WTC11 (cell line): ENCODE measurements around the gene FAM32A. TPM values are rescaled to one million over a fixed set of nuclear protein-coding genes. Genes with fewer than 3 reads are reported as not detected.

Source experiments
- ATAC-seq: fragments of 200-7000 bp; cut with Tn5 transposase; 2 replicates; pipeline ENCODE4 v1.10.0; 2021; ENCODE audit warnings: mild to moderate bottlenecking, moderate library complexity
- CTCF ChIA-PET: fragments of 300-600 bp; sonication (Branson Sonifier 250); formaldehyde crosslinking; loops from one replicate; lab custom pipeline; 2021; ENCODE audit warnings: antibody characterized with exemption; lab: Charles Lee
- POLR2A ChIA-PET: fragments of 350-600 bp; sonication (Branson Sonifier 250); formaldehyde crosslinking; loops from one replicate; lab custom pipeline; 2021; ENCODE audit warnings: antibody characterized with exemption; lab: Charles Lee
- DNase-seq: peaks from one replicate; pipeline ENCODE4 v3.0.0; 2021; ENCODE audit warnings: low spot score
- H3K27ac Mint-ChIP-seq: 2 replicates; pipeline ENCODE4 v1.8.0; 2021; ENCODE audit warnings: mixed read lengths
- H3K27me3 Mint-ChIP-seq: 2 replicates; pipeline ENCODE4 v1.8.0; 2021; ENCODE audit warnings: low read depth, mild to moderate bottlenecking, moderate library complexity, mixed read lengths
- H3K36me3 Mint-ChIP-seq: 2 replicates; pipeline ENCODE4 v1.8.0; 2021; ENCODE audit warnings: mixed read lengths
- H3K4me1 Mint-ChIP-seq: 2 replicates; pipeline ENCODE4 v1.8.0; 2022; ENCODE audit warnings: mixed read lengths
- H3K4me3 Mint-ChIP-seq: 2 replicates; pipeline ENCODE4 v1.8.0; 2021; ENCODE audit warnings: mild to moderate bottlenecking, moderate library complexity, mixed read lengths
- H3K9me3 Mint-ChIP-seq: 2 replicates; pipeline ENCODE4 v1.8.0; 2021; ENCODE audit warnings: mixed read lengths
- CBFB ChIP-seq: sonication (generic); formaldehyde crosslinking; IDR thresholded peaks from 2 replicates; pipeline ENCODE4 v1.8.1; 2022; ENCODE audit warnings: mild to moderate bottlenecking, low read depth, missing genetic modification reagents
- EMX1 ChIP-seq: fragments of 250-450 bp; sonication (Bioruptor Pico); IDR thresholded peaks from 2 replicates; pipeline ENCODE4 v1.8.0; 2021; ENCODE audit warnings: mild to moderate bottlenecking
- FOXJ3 ChIP-seq: sonication (generic); formaldehyde crosslinking; IDR thresholded peaks from 2 replicates; pipeline ENCODE4 v1.9.0; 2021; ENCODE audit warnings: missing genetic modification reagents, mild to moderate bottlenecking, borderline replicate concordance
- GRHL2 ChIP-seq: fragments of 250-450 bp; sonication (Bioruptor Pico); IDR thresholded peaks from 2 replicates; pipeline ENCODE4 v1.8.0; 2022; ENCODE audit warnings: mild to moderate bottlenecking, moderate library complexity; ENCODE audit not compliant: insufficient replicate concordance, severe bottlenecking
- GTF2I ChIP-seq: fragments of 250-450 bp; sonication (Bioruptor Pico); conservative IDR thresholded peaks from 2 replicates; pipeline ENCODE4 v1.4.0; 2021; ENCODE audit warnings: mild to moderate bottlenecking
- IRF2 ChIP-seq: sonication (generic); formaldehyde crosslinking; IDR thresholded peaks from 2 replicates; pipeline ENCODE4 v1.8.0; 2022; ENCODE audit warnings: low read depth, missing genetic modification reagents, borderline replicate concordance
- NFE2L1 ChIP-seq: sonication (generic); formaldehyde crosslinking; IDR thresholded peaks from 2 replicates; pipeline ENCODE4 v1.8.1; 2023; ENCODE audit warnings: missing genetic modification reagents
- PRRX2 ChIP-seq: fragments of 250-450 bp; sonication (Bioruptor Pico); IDR thresholded peaks from 2 replicates; pipeline ENCODE4 v1.8.0; 2021; ENCODE audit warnings: mild to moderate bottlenecking
- SMAD4 ChIP-seq: sonication (generic); formaldehyde crosslinking; IDR thresholded peaks from 2 replicates; pipeline ENCODE4 v1.8.0; 2022; ENCODE audit warnings: mild to moderate bottlenecking, missing genetic modification reagents
- TEAD4 ChIP-seq: sonication (generic); formaldehyde crosslinking; IDR thresholded peaks from 2 replicates; pipeline ENCODE4 v1.8.0; 2022; ENCODE audit warnings: mild to moderate bottlenecking, missing genetic modification reagents
- TP53 ChIP-seq: sonication (generic); formaldehyde crosslinking; IDR thresholded peaks from 2 replicates; pipeline ENCODE4 v1.8.1; 2023; ENCODE audit warnings: mild to moderate bottlenecking, missing genetic modification reagents
- ZBTB21 ChIP-seq: sonication (generic); formaldehyde crosslinking; IDR thresholded peaks from 2 replicates; pipeline ENCODE4 v1.8.1; 2023; ENCODE audit warnings: mild to moderate bottlenecking, missing genetic modification reagents, borderline replicate concordance
- ZNF317 ChIP-seq: sonication (generic); formaldehyde crosslinking; IDR thresholded peaks from 2 replicates; pipeline ENCODE4 v1.8.1; 2023; ENCODE audit warnings: low read depth, mild to moderate bottlenecking, moderate library complexity, missing genetic modification reagents, borderline replicate concordance
- ZNF416 ChIP-seq: fragments of 250-450 bp; sonication (Bioruptor Pico); IDR thresholded peaks from 2 replicates; pipeline ENCODE4 v1.9.0; 2021; ENCODE audit warnings: mild to moderate bottlenecking, inconsistent platforms
- total RNA-seq: library from RNA; stranded (reverse); gene quantifications from 3 replicates; pipeline ENCODE4 v1.2.3, GENCODE V29; 2021
- TF ChIP-seq, protein P1 (sequence below): fragments of 250-450 bp; sonication (Bioruptor Pico); IDR thresholded peaks from 2 replicates; pipeline ENCODE4 v1.8.0; 2021; ENCODE audit warnings: mild to moderate bottlenecking
- TF ChIP-seq, protein P2 (sequence below): sonication (generic); formaldehyde crosslinking; IDR thresholded peaks from 2 replicates; pipeline ENCODE4 v1.8.0; 2022; ENCODE audit warnings: mild to moderate bottlenecking, missing genetic modification reagents
- TF ChIP-seq, protein P3 (sequence below): fragments of 250-450 bp; sonication (Bioruptor Pico); conservative IDR thresholded peaks from 2 replicates; pipeline ENCODE4 v1.9.0; 2021; ENCODE audit warnings: mild to moderate bottlenecking
- TF ChIP-seq, protein P4 (sequence below): sonication (generic); formaldehyde crosslinking; IDR thresholded peaks from 2 replicates; pipeline ENCODE4 v1.8.0; 2023; ENCODE audit warnings: missing genetic modification reagents, mild to moderate bottlenecking, borderline replicate concordance
- TF ChIP-seq, protein P5 (sequence below): fragments of 250-450 bp; sonication (Bioruptor Pico); IDR thresholded peaks from 2 replicates; pipeline ENCODE4 v2.1.2; 2022; ENCODE audit warnings: mild to moderate bottlenecking, moderate library complexity

The FAM32A gene
- total RNA-seq, 1 experiment from 2014 or later = 62.2 TPM

DNA sequence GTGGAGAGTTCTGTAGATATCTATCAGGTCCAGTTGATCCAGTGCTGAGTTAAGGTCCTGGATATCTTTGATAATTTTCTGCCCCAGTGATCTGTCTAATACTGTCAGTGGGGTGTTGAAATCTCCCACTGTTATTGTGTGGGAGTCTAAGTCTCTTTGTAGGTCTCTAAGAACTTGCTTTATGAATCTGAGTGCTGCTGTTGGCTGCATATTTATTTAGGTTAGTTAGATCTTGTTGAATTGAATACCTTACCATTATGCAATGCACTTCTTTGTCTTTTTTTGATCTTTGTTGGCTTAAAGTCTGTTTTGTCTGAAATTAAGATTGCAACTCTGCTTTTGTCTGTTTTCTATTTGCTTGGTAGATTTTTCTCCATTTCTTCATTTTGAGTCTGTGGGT, 27.9 kb downstream of the FAM32A start:
- Mint-ChIP-seq H3K4me1 (no peaks in the 10 kb centered on the region), H3K27me3 (no peaks in the 10 kb centered on the region), H3K9me3 (peaks cover 5% of the 10 kb centered on the region; the same call in 1 of the 2 replicates), H3K27ac (no peak overlapping the region), H3K36me3 (peaks cover 11% of the 10 kb centered on the region), H3K4me3 (no peak overlapping the region)
- ATAC-seq (no peak), DNase-seq (no peak)
- ChIA-PET CTCF (no interaction called here), POLR2A (no interaction called here)
- TF ChIP-seq, protein P1, sequence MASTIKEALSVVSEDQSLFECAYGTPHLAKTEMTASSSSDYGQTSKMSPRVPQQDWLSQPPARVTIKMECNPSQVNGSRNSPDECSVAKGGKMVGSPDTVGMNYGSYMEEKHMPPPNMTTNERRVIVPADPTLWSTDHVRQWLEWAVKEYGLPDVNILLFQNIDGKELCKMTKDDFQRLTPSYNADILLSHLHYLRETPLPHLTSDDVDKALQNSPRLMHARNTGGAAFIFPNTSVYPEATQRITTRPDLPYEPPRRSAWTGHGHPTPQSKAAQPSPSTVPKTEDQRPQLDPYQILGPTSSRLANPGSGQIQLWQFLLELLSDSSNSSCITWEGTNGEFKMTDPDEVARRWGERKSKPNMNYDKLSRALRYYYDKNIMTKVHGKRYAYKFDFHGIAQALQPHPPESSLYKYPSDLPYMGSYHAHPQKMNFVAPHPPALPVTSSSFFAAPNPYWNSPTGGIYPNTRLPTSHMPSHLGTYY = no peak
- TF ChIP-seq EMX1 (CRISPR knock-in tag) = no peak
- no peak for TF ChIP-seq ZNF317
- TF ChIP-seq, protein P2, sequence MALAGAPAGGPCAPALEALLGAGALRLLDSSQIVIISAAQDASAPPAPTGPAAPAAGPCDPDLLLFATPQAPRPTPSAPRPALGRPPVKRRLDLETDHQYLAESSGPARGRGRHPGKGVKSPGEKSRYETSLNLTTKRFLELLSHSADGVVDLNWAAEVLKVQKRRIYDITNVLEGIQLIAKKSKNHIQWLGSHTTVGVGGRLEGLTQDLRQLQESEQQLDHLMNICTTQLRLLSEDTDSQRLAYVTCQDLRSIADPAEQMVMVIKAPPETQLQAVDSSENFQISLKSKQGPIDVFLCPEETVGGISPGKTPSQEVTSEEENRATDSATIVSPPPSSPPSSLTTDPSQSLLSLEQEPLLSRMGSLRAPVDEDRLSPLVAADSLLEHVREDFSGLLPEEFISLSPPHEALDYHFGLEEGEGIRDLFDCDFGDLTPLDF (CRISPR knock-in tag) = no peak
- no peak for TF ChIP-seq TEAD4
- TF ChIP-seq NFE2L1 (CRISPR knock-in tag) = no peak
- no peak for TF ChIP-seq FOXJ3 (CRISPR knock-in tag)
- TF ChIP-seq PRRX2 (CRISPR knock-in tag) = no peak
- no peak for TF ChIP-seq IRF2 (CRISPR knock-in tag)

DNA sequence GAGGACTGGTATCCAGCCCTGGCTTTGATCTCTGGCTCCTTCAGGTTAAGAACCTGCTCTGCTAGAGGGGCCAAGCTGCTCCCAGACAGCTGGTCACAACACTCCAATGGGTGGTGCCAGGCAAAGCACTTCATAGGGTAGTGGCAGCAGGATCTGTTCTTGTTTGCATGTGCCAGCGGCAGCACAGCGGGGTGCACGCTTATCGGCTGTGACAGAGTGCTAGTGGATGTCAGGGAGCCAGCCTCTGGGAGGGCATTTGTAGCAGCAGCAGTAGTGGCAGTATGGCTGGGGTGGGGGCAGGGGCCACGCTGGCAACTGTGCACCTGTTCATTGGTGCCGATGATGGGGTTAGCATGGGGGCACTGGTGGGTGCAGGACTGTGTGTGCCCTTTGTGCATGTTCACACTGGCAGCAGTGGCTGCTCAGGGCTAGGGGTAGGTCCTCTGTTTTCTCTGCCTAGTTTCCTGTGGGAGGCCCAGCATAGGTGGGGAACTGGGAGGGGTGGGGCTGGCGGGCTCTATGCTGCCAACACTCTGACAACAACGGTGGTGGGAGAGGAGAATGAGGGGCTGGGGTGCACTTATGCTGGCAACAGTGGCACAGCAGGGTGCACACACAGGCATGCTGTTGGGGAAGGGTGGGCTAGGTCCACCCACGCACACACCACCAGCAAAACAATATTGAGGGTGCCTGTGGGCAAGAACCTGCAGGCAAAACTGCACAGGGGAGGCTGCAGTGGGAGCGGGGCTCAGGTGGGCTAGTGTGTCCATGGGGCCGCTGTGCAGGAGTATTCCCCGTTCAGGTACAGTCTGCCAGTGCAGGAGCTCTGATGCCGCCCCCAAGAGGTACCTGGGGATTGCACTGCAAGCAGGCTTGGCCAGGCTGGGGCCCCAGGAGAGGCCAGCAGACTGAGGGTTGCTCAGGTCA, 31.8 kb downstream of the FAM32A start:
- no peak for TF ChIP-seq GTF2I (CRISPR knock-in tag)
- no peak for TF ChIP-seq SMAD4 (CRISPR knock-in tag)
- TF ChIP-seq TP53 (CRISPR knock-in tag) = no peak
- TF ChIP-seq, protein P3, sequence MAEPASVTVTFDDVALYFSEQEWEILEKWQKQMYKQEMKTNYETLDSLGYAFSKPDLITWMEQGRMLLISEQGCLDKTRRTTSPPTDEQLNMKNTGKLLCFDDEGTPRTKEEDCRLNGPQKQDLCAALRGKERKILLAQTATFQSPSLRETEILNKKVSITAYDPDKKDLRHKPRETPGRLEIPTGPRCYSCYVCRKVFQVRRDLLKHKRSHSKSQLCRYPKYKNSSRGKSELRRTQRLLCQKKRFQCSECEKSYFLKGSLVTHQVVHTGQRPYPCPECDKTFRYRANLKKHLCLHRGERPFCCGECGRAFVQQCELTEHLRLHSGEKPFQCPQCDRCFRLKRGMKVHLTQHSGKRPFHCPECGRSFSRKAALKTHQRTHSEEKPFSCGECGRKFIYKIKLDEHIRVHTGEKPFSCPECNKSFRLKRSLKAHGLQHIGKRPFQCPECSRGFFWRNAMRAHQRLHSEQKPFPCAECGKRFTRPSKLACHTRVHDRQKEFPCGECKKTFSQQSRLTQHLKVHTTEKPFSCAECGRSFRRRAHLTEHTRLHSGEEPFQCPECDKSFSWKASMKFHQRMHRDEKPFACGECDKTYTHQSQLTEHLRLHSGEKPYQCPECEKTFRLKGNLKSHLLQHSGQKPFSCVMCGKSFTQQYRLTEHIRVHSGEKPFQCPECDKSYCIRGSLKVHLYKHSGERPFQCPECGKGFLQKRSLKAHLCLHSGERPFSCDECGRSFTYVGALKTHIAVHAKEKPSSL = no peak
- no peak for TF ChIP-seq ZBTB21 (CRISPR knock-in tag)
- TF ChIP-seq CBFB (CRISPR knock-in tag) = no peak
- TF ChIP-seq, protein P4, sequence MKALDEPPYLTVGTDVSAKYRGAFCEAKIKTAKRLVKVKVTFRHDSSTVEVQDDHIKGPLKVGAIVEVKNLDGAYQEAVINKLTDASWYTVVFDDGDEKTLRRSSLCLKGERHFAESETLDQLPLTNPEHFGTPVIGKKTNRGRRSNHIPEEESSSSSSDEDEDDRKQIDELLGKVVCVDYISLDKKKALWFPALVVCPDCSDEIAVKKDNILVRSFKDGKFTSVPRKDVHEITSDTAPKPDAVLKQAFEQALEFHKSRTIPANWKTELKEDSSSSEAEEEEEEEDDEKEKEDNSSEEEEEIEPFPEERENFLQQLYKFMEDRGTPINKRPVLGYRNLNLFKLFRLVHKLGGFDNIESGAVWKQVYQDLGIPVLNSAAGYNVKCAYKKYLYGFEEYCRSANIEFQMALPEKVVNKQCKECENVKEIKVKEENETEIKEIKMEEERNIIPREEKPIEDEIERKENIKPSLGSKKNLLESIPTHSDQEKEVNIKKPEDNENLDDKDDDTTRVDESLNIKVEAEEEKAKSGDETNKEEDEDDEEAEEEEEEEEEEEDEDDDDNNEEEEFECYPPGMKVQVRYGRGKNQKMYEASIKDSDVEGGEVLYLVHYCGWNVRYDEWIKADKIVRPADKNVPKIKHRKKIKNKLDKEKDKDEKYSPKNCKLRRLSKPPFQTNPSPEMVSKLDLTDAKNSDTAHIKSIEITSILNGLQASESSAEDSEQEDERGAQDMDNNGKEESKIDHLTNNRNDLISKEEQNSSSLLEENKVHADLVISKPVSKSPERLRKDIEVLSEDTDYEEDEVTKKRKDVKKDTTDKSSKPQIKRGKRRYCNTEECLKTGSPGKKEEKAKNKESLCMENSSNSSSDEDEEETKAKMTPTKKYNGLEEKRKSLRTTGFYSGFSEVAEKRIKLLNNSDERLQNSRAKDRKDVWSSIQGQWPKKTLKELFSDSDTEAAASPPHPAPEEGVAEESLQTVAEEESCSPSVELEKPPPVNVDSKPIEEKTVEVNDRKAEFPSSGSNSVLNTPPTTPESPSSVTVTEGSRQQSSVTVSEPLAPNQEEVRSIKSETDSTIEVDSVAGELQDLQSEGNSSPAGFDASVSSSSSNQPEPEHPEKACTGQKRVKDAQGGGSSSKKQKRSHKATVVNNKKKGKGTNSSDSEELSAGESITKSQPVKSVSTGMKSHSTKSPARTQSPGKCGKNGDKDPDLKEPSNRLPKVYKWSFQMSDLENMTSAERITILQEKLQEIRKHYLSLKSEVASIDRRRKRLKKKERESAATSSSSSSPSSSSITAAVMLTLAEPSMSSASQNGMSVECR = no peak
- TF ChIP-seq, protein P5, sequence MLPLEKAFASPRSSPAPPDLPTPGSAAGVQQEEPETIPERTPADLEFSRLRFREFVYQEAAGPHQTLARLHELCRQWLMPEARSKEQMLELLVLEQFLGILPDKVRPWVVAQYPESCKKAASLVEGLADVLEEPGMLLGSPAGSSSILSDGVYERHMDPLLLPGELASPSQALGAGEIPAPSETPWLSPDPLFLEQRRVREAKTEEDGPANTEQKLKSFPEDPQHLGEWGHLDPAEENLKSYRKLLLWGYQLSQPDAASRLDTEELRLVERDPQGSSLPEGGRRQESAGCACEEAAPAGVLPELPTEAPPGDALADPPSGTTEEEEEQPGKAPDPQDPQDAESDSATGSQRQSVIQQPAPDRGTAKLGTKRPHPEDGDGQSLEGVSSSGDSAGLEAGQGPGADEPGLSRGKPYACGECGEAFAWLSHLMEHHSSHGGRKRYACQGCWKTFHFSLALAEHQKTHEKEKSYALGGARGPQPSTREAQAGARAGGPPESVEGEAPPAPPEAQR (CRISPR knock-in tag) = no peak
- no peak for TF ChIP-seq GRHL2 (CRISPR knock-in tag)
- no peak for TF ChIP-seq ZNF416
- TF ChIP-seq, all 79 proteins: peak for 0
- no peaks in the 10 kb centered on the region for H3K27me3 Mint-ChIP-seq
- no peak for DNase-seq
- peaks cover 27% of the 10 kb centered on the region for H3K9me3 Mint-ChIP-seq
- H3K27ac Mint-ChIP-seq = no peak overlapping the region
- ChIA-PET CTCF (interaction anchor here (1.3 kb wide), 1 partner anchor 31 kb away, joined by 4 read pairs; the partner anchor contains the start of gene FAM32A), POLR2A (no interaction called here)
- no peaks in the 10 kb centered on the region for H3K4me1 Mint-ChIP-seq
- no peak overlapping the region for H3K4me3 Mint-ChIP-seq
- no peak for ATAC-seq
- peaks cover 38% of the 10 kb centered on the region for H3K36me3 Mint-ChIP-seq
